Measurements from ENCODE around the gene ADGRL3. TPM values are rescaled to one million over a fixed set of nuclear protein-coding genes. Genes with fewer than 3 reads are reported as not detected.
A peak's percentile ranks its signal among the peaks of the same experiment; 100 is the strongest.

ADGRL3 gene
- total and polyA plus RNA-seq, 8 donors: 0.08 to 1.4 (median 0.24) TPM

DNA sequence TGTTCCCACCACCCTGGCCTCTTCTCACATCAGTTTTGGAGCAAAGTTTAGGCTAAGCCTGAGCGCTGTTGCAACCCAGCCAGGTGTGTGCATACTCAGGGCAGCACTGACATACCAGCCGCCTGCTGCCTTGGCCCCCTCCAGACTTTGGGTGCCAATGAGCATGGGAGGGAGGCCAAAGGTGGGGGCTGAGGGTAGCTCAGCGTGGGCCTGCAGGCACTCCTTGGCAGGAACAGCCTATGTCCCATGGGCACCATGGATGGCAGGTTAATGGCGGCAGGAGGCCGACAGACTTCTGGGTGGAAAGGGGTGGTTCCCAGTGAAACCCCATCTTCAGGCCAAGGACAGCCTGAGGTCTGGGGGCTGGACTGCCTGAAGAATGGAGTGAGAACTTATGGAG lies 462.2 kb downstream of the ADGRL3 start:
- H3K4me1 ChIP-seq: no peaks in the 10 kb centered on the region
- no peak for TF ChIP-seq CTCF (IDR thresholded peaks at IDR 0.05)
- 78 to 84% methylated on average over 5 of the region's 5 CpGs for WGBS, 2 donors
- H3K27ac ChIP-seq: no peak overlapping the region
- no peak overlapping the region for H3K4me3 ChIP-seq
- peak in 1 of 6 donors; percentile 28 for DNase-seq
- intact Hi-C loops (cut with DNase I): no loop called here
- no peak for FAIRE-seq
- H3K27me3 ChIP-seq: peaks cover 0 to 6% (median 0%) of the 10 kb centered on the region in 4 donors
- ATAC-seq: no peak
- no peaks in the 10 kb centered on the region for H3K9me3 ChIP-seq
- no peaks in the 10 kb centered on the region for H3K36me3 ChIP-seq

DNA sequence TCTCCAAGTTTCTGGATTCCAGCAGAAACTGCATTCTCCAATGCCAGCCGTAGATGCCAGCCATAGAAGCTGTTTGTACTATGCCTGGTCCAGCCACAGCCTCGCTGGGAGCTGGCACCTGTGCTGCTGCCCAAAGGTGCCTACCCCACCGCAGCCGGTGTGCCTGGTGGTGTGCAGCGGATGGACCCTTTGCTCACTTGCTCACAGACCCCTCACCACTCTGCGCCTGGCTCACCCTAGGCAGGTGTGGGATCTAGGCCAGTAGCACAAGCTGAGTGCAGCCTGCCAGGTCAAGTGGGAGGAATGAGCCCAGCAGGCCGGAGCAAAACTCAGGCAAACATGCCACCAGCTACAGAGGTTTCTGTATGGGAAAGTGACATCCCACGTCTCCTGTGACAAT lies 463.2 kb downstream of the ADGRL3 start:
- no peaks in the 10 kb centered on the region for H3K9me3 ChIP-seq
- intact Hi-C loops (cut with DNase I): no loop called here
- no peaks in the 10 kb centered on the region for H3K36me3 ChIP-seq
- H3K4me3 ChIP-seq: no peak overlapping the region
- FAIRE-seq: no peak
- no peak for ATAC-seq
- H3K4me1 ChIP-seq: no peaks in the 10 kb centered on the region
- H3K27ac ChIP-seq: no peak overlapping the region
- peak in 2 of 6 donors; percentile 46 to 50 for DNase-seq
- peaks cover 0 to 6% (median 0%) of the 10 kb centered on the region in 4 donors for H3K27me3 ChIP-seq
- TF ChIP-seq CTCF (IDR thresholded peaks at IDR 0.05): no peak
- 67 to 82% methylated on average over 8 of the region's 8 CpGs for WGBS, 2 donors

GRCh38 chr4:61665649-61666048 lies 465.5 kb downstream of the ADGRL3 start:
- TF ChIP-seq CTCF (IDR thresholded peaks at IDR 0.05): no peak
- DNase-seq: no peak
- FAIRE-seq: no peak
- Histone ChIP-seq H3K27me3 (peaks cover 0 to 6% (median 0%) of the 10 kb centered on the region in 4 donors), H3K4me3 (no peak overlapping the region), H3K36me3 (no peaks in the 10 kb centered on the region), H3K27ac (no peak overlapping the region), H3K4me1 (no peaks in the 10 kb centered on the region), H3K9me3 (no peaks in the 10 kb centered on the region)
- ATAC-seq: no peak
- intact Hi-C loops (cut with DNase I): no loop called here

- Histone ChIP-seq H3K9me3 (no peaks in the 10 kb centered on the region), H3K4me3 (no peak overlapping the region), H3K36me3 (no peaks in the 10 kb centered on the region), H3K4me1 (no peaks in the 10 kb centered on the region), H3K27ac (no peak overlapping the region), H3K27me3 (peaks cover 0 to 6% (median 0%) of the 10 kb centered on the region in 4 donors)
- whole genome bisulfite sequencing, 2 donors: 77 to 78% methylated on average over 1 of the region's 1 CpG
- ATAC-seq (no peak), DNase-seq (no peak), FAIRE-seq (no peak)
- intact Hi-C loops (cut with DNase I): no loop called here
- TF ChIP-seq CTCF (IDR thresholded peaks at IDR 0.05): no peak
These were observed 466.1 kb downstream of the ADGRL3 start for GRCh38 chr4:61666244-61666643.

- no peaks in the 10 kb centered on the region for H3K36me3 ChIP-seq
- H3K4me1 ChIP-seq: no peaks in the 10 kb centered on the region
- H3K4me3 ChIP-seq: no peak overlapping the region
- no peaks in the 10 kb centered on the region for H3K27me3 ChIP-seq
- no peaks in the 10 kb centered on the region for H3K9me3 ChIP-seq
- no peak overlapping the region for H3K27ac ChIP-seq
- 42 to 67% methylated on average over 1 of the region's 1 CpG for WGBS, 2 donors
- no peak for ATAC-seq
- FAIRE-seq: no peak
- TF ChIP-seq CTCF (IDR thresholded peaks at IDR 0.05): no peak
- intact Hi-C loops (cut with DNase I): no loop called here
- no peak for DNase-seq
These were observed 471.5 kb downstream of the ADGRL3 start for GRCh38 chr4:61671599-61671998.

Measured in pancreas (tissue), 10 donors.